Measurements from ENCODE around the gene ESRRG. TPM values are rescaled to one million over a fixed set of nuclear protein-coding genes. Genes with fewer than 3 reads are reported as not detected.

ESRRG gene
- total and polyA plus RNA-seq, 2 donors (not counting 1 experiment from before 2014, with no cell fraction given), result 0.06 TPM; not detected in 1

DNA sequence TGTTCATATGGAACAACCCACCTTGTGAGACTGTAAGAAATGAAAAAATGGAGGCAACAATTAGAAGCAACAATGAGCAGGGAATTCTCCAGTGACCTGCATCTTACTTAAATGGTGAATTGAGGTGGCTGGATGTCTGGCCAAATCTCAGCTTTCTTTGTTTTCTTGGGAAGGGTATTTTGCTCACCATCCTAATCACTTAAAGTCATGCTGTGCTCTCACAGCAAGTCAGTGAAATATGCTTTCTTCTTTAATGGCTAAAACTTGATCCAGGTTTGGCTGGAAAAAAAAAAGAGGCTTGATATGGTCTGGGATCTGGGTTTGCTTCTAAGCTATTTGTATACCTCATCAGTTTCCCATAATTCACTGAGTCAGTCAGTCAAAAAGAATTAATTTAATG, 124.8 kb downstream of the ESRRG start:
- Histone ChIP-seq H3K79me2 (ENCODE audit: control insufficient read depth, insufficient read depth, low read length) (no peaks in the 10 kb centered on the region), H4K20me1 (ENCODE audit: control insufficient read depth, insufficient read depth, low read length, poor library complexity, severe bottlenecking) (no peaks in the 10 kb centered on the region), H3K9me3 (ENCODE audit: control extremely low read depth in 1 of 3, control insufficient read depth in 2 of 3, insufficient read depth in 1 of 3, low read length in 2 of 3) (no peaks in the 10 kb centered on the region), H3K4me1 (ENCODE audit: control insufficient read depth in 2 of 2, insufficient read depth in 2 of 2, low read length in 2 of 2) (peaks cover 0 to 4% of the 10 kb centered on the region in 2 donors), H3K4me3 (ENCODE audit: control extremely low read depth in 1 of 5, extremely low read depth in 1 of 5, insufficient read depth in 1 of 5, low read depth in 2 of 5, low read length in 4 of 5) (no peak overlapping the region), H3K9ac (ENCODE audit: low read length) (no peak overlapping the region), H3K4me2 (replicated peaks; ENCODE audit: low read depth, low read length, poor library complexity, severe bottlenecking) (no peak overlapping the region), H3K36me3 (replicated peaks in 1 of 2; ENCODE audit: control extremely low read depth in 1 of 2, control insufficient read depth in 1 of 2, extremely low read depth in 1 of 2, insufficient read depth in 2 of 2, low read length in 1 of 2) (no peaks in the 10 kb centered on the region), H3K27me3 (replicated peaks in 1 of 4; ENCODE audit: control extremely low read depth in 1 of 4, control insufficient read depth in 3 of 4, insufficient read depth in 4 of 4, low read length in 3 of 4) (peaks cover 0 to 8% (median 3%) of the 10 kb centered on the region in 4 experiments), H2AFZ (ENCODE audit: insufficient read depth, low read depth, low read length, poor library complexity, severe bottlenecking) (no peak overlapping the region), H3K27ac (ENCODE audit: low read length in 2 of 2) (no peak overlapping the region)
- H3K4me1 Mint-ChIP-seq, result peaks cover 6% of the 10 kb centered on the region
- H3K4me3 Mint-ChIP-seq, result no peak overlapping the region
- ChIA-PET POLR2A (no interaction called here), CTCF (interaction anchor here (0.7 kb wide), 1 partner anchor 588 kb away, joined by 3 read pairs; no protein-coding TSS in a partner anchor)
- DNase-seq, result no peak
- peaks cover 35% of the 10 kb centered on the region for H3K27me3 Mint-ChIP-seq
- ATAC-seq (ENCODE audit: low read depth), result no peak
- H3K27ac Mint-ChIP-seq, result no peak overlapping the region
- intact Hi-C loops (cut with micrococcal nuclease), result no loop called here
- H3K9me3 Mint-ChIP-seq (ENCODE audit: insufficient read depth), result no peaks in the 10 kb centered on the region
- no peak for TF ChIP-seq EZH2 (IDR thresholded peaks at IDR 0.05; ENCODE audit: borderline replicate concordance, insufficient read depth, low read depth, low read length, poor library complexity, severe bottlenecking)
- TF ChIP-seq, protein P1, sequence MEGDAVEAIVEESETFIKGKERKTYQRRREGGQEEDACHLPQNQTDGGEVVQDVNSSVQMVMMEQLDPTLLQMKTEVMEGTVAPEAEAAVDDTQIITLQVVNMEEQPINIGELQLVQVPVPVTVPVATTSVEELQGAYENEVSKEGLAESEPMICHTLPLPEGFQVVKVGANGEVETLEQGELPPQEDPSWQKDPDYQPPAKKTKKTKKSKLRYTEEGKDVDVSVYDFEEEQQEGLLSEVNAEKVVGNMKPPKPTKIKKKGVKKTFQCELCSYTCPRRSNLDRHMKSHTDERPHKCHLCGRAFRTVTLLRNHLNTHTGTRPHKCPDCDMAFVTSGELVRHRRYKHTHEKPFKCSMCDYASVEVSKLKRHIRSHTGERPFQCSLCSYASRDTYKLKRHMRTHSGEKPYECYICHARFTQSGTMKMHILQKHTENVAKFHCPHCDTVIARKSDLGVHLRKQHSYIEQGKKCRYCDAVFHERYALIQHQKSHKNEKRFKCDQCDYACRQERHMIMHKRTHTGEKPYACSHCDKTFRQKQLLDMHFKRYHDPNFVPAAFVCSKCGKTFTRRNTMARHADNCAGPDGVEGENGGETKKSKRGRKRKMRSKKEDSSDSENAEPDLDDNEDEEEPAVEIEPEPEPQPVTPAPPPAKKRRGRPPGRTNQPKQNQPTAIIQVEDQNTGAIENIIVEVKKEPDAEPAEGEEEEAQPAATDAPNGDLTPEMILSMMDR (IDR thresholded peaks at IDR 0.05), result no peak

DNA sequence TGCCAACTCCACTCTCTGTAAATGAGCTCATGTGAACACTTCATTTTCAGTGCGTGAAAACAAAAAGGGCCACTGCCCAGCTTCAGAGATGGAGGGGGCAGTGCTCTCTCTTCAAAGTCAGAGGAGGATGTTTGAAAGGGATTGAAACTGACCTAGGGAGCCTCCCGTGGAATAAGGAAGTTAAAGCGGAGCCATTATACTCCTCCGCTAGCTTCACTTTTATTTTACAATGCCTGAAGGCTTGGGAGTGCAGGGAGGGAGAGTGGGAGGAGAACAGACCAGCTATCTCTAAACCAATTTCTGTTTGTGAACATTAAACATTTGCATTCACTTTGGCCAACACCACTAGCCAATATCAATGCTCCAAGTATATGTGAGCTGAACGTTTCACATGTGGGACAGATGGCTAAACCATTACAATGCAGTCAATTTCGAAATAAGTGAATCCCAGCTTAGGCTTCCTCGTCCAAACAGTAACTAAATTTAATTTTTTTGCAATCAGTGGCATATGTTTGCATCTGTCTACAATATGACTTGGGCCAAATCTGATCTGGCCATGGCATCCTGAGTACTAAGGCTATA, 126.9 kb downstream of the ESRRG start:
- Histone ChIP-seq H3K79me2 (ENCODE audit: control insufficient read depth, insufficient read depth, low read length) (no peaks in the 10 kb centered on the region), H3K36me3 (replicated peaks in 1 of 2; ENCODE audit: control extremely low read depth in 1 of 2, control insufficient read depth in 1 of 2, extremely low read depth in 1 of 2, insufficient read depth in 2 of 2, low read length in 1 of 2) (no peaks in the 10 kb centered on the region), H2AFZ (ENCODE audit: insufficient read depth, low read depth, low read length, poor library complexity, severe bottlenecking) (no peak overlapping the region), H4K20me1 (ENCODE audit: control insufficient read depth, insufficient read depth, low read length, poor library complexity, severe bottlenecking) (no peaks in the 10 kb centered on the region), H3K4me1 (ENCODE audit: control insufficient read depth in 2 of 2, insufficient read depth in 2 of 2, low read length in 2 of 2) (peaks cover 0 to 4% of the 10 kb centered on the region in 2 donors), H3K27ac (ENCODE audit: low read length in 2 of 2) (no peak overlapping the region), H3K9me3 (ENCODE audit: control extremely low read depth in 1 of 3, control insufficient read depth in 2 of 3, insufficient read depth in 1 of 3, low read length in 2 of 3) (no peaks in the 10 kb centered on the region), H3K27me3 (replicated peaks in 1 of 4; ENCODE audit: control extremely low read depth in 1 of 4, control insufficient read depth in 3 of 4, insufficient read depth in 4 of 4, low read length in 3 of 4) (peaks cover 0 to 7% (median 3%) of the 10 kb centered on the region in 4 experiments), H3K4me2 (replicated peaks; ENCODE audit: low read depth, low read length, poor library complexity, severe bottlenecking) (no peak overlapping the region), H3K9ac (ENCODE audit: low read length) (no peak overlapping the region), H3K4me3 (ENCODE audit: control extremely low read depth in 1 of 5, extremely low read depth in 1 of 5, insufficient read depth in 1 of 5, low read depth in 2 of 5, low read length in 4 of 5) (no peak overlapping the region)
- no peak for DNase-seq
- TF ChIP-seq, protein P1 (IDR thresholded peaks at IDR 0.05), result no peak
- TF ChIP-seq EZH2 (IDR thresholded peaks at IDR 0.05; ENCODE audit: borderline replicate concordance, insufficient read depth, low read depth, low read length, poor library complexity, severe bottlenecking), result no peak
- no peak for ATAC-seq (ENCODE audit: low read depth)
- intact Hi-C loops (cut with micrococcal nuclease), result no loop called here
- 83% methylated on average over 1 of the region's 7 CpGs for WGBS (ENCODE audit: insufficient coverage)
- ChIA-PET CTCF (no interaction called here), POLR2A (no interaction called here)
- Mint-ChIP-seq H3K27ac (no peak overlapping the region), H3K4me1 (peaks cover 4% of the 10 kb centered on the region), H3K4me3 (no peak overlapping the region), H3K9me3 (ENCODE audit: insufficient read depth) (no peaks in the 10 kb centered on the region), H3K27me3 (peaks cover 23% of the 10 kb centered on the region)
